HepG2 (cell line): ENCODE data around the gene GRB2.

ENCODE experiments used
- ISX ChIP-seq: sonication (generic); formaldehyde crosslinking; conservative IDR thresholded peaks from 2 replicates; pipeline ENCODE4 v1.5.0; 2020; ENCODE audit warnings: missing genetic modification reagents
- POLR2AphosphoS5 ChIP-seq: IDR thresholded peaks from 2 replicates; pipeline ENCODE4 v1.6.1; 2012; ENCODE audit warnings: low read depth, low read length
- SETDB1 ChIP-seq: sonication (generic); formaldehyde crosslinking; IDR thresholded peaks from 2 replicates; pipeline ENCODE4 v1.5.1; 2020; ENCODE audit warnings: missing genetic modification reagents, mild to moderate bottlenecking, borderline replicate concordance
- STAG1 ChIP-seq: sonication (generic); formaldehyde crosslinking; IDR thresholded peaks from 2 replicates; pipeline ENCODE4 v1.4.0; 2020; ENCODE audit warnings: missing genetic modification reagents

DNA sequence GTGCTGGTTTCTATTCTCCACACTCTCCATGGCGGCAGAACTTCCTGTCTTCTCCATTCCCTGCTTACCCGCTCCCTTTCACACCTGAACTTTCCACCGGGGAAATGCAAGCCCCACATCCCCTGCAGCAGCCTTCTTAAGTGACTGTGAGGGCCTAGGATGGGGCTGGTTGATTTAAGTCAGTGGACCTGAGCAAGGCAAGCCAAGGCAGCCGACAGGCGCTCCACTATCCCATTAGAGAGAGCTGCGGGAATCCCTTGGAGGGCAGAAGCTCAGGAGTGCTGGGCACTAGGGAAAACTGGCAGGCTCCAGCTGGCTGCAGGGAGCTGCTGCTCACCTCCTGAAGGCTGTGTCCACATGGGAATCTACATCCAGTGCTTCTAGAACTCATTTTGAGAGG lies 80.1 kb downstream of the GRB2 start:
- TF ChIP-seq POLR2AphosphoS5 (no peak), STAG1 (no peak), SETDB1 (CRISPR knock-in tag) (no peak), ISX (CRISPR knock-in tag) (no peak)
